ENCODE measurements around the gene GUCY1A2.

GUCY1A2 gene

DNA sequence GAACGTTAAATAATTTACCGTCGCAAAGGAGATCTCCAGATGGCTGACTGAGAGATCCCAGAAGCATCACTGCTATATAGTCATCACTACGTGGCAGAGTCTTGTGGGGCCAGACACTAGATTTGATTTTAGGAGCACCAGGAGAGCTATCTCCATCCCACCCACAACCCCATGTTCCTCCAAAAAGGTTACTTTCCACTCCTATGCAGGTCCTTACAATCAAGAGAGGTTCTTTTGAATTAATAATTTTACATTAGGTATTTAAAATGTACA is 19.4 kb downstream of the GUCY1A2 start:
- TF ChIP-seq Cebpa-rat (IDR thresholded peaks at IDR 0.05) = no peak
- Histone ChIP-seq H3K4me1 (no peaks in the 10 kb centered on the region), H3K36me3 (no peaks in the 10 kb centered on the region), H3K9me3 (no peaks in the 10 kb centered on the region), H3K27ac (no peak overlapping the region), H3K4me2 (no peak overlapping the region), H4K20me1 (no peaks in the 10 kb centered on the region), H3K9ac (no peak overlapping the region), H3K27me3 (no peaks in the 10 kb centered on the region), H3K4me3 (no peak overlapping the region)

DNA sequence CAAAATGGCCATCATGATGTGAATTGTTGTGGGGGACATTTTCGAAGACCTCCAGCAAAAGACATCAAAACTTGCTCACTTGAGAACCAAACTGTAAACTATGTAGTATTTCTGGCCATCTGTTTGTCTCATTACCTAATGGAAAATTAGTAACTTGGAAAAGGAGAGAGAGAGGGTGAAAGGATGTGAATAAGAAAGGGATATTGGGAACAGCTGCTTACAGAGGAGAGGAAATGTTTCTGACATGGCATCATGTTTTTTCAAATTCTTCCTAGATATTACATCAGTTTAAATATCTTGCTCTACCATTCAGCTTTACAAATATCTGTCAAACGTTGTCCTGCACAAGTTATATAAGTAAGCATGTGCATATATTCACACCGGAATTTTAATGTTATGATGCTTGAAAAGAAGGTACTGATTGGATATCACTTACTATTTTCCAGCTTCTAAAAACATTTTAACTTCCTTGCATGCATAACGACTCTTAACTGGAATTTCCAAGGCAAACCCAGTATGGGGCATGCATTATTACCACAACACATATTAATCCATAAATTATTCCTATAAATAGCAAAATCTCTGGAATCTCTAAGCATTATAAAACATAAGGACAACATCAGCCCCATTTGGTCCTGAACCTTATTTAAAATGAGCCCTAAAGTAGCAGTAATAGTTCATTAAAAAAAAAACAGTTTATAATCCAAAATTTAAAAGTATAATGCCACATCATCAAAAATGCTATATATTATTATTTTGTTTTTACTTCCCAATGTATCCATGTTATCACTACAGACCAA is 20.0 kb downstream of the GUCY1A2 start:
- no peaks in the 10 kb centered on the region for H3K27me3 ChIP-seq
- no peaks in the 10 kb centered on the region for H3K4me1 ChIP-seq
- no peaks in the 10 kb centered on the region for H3K36me3 ChIP-seq
- no peak overlapping the region for H3K27ac ChIP-seq
- H4K20me1 ChIP-seq = no peaks in the 10 kb centered on the region
- no peak overlapping the region for H3K4me3 ChIP-seq
- no peak overlapping the region for H3K9ac ChIP-seq
- H3K4me2 ChIP-seq = no peak overlapping the region
- TF ChIP-seq Cebpa-rat (IDR thresholded peaks at IDR 0.05) = no peak
- H3K9me3 ChIP-seq = no peaks in the 10 kb centered on the region

DNA sequence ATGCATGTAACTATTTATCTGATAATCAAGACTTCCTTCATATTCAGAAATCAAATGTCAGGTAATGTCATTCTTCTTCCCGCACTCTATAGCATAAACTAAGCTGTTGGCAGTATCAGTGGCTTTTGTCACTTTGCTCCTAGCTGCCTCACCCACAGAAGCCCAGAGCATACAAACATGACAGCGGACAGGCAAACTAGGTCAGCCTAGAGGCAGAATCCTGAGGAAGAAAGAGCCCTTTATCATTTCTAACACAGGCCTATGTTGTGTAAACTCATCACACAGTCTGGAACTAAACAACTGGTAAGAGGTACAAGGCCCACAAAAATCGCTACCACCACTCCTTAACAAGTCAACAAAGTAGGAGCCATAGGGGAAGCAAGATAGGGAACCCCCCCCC is 21.0 kb downstream of the GUCY1A2 start:
- no peak overlapping the region for H3K4me3 ChIP-seq
- no peak overlapping the region for H3K27ac ChIP-seq
- TF ChIP-seq Cebpa-rat (IDR thresholded peaks at IDR 0.05) = no peak

DNA sequence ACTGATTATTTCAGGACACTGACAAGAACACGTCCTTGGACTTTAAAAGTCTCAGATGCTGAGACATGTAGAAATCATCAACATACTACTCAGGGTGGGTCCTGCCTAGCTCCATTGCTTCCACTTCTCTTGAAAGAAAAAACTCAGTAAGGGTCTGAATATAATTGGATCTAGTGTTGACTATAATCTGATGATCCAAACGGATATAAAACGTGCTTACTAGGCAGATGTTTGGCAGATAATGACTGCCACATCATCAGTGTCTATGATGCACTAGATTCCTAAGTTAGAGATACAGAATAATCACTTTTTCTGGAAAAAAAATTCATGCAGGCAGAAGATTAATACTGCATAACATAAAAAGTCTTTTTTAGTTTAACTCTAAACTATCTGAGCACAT is 21.6 kb downstream of the GUCY1A2 start:
- H3K4me2 ChIP-seq = no peak overlapping the region

More for the DNA sequence above, 21.0 kb downstream of the GUCY1A2 start:
- H3K4me2 ChIP-seq = no peak overlapping the region
- no peaks in the 10 kb centered on the region for H3K4me1 ChIP-seq
- H3K27me3 ChIP-seq = no peaks in the 10 kb centered on the region
- H4K20me1 ChIP-seq = no peaks in the 10 kb centered on the region
- H3K9me3 ChIP-seq = no peaks in the 10 kb centered on the region
- no peak overlapping the region for H3K9ac ChIP-seq
- H3K36me3 ChIP-seq = no peaks in the 10 kb centered on the region

DNA sequence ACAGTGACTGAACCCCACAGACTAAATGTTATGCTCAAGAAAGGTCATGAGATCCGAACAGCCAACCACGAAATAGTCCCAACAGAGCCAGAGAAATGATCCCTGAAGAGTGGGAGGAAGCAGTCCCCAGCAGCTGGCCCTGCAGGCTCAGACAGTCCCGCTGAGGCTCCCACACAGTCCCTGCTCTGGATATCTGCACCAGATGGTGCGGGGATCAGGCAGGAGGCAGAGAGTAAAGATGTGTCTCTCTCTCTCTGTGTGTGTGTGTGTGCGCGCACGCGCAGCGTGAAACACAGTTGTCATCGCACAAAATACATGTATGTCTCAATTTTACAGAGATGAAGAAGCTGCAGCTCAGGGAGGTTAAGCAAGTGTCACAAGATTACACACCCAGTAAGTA is 27.9 kb downstream of the GUCY1A2 start:
- no peaks in the 10 kb centered on the region for H3K36me3 ChIP-seq
- H3K9ac ChIP-seq = no peak overlapping the region
- H3K9me3 ChIP-seq = no peaks in the 10 kb centered on the region
- H3K4me2 ChIP-seq = no peak overlapping the region
- no peak overlapping the region for H3K4me3 ChIP-seq
- H3K27ac ChIP-seq = no peak overlapping the region
- no peaks in the 10 kb centered on the region for H3K27me3 ChIP-seq
- H3K4me1 ChIP-seq = no peaks in the 10 kb centered on the region
- no peak for TF ChIP-seq Cebpa-rat (IDR thresholded peaks at IDR 0.05)
- H4K20me1 ChIP-seq = no peaks in the 10 kb centered on the region

More for the DNA sequence above, 21.6 kb downstream of the GUCY1A2 start:
- Histone ChIP-seq H4K20me1 (no peaks in the 10 kb centered on the region), H3K4me1 (no peaks in the 10 kb centered on the region), H3K9ac (no peak overlapping the region), H3K9me3 (no peaks in the 10 kb centered on the region), H3K27ac (no peak overlapping the region), H3K27me3 (no peaks in the 10 kb centered on the region), H3K4me3 (no peak overlapping the region), H3K36me3 (no peaks in the 10 kb centered on the region)
- no peak for TF ChIP-seq Cebpa-rat (IDR thresholded peaks at IDR 0.05)

DNA sequence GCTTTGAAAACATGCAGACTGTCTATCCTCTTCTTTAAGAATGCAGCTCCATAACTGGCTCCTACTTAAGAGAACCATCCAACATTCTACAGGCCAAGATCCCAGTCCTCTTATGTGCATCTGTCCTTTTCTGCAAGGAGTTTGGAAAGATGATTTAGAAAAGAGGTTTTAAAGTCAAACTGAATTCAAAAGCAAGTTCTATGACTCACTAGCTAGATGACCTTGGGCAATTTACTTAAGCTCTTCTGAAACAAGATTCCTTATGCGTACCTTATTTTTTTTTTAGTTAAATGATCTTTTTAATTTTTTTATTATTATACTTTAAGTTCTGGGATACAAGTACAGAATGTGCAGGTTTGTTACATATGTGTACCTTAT is 29.2 kb downstream of the GUCY1A2 start:
- Histone ChIP-seq H3K4me1 (no peaks in the 10 kb centered on the region), H3K9me3 (no peaks in the 10 kb centered on the region), H3K9ac (no peak overlapping the region), H4K20me1 (no peaks in the 10 kb centered on the region), H3K4me3 (no peak overlapping the region), H3K27ac (no peak overlapping the region), H3K27me3 (no peaks in the 10 kb centered on the region), H3K4me2 (no peak overlapping the region), H3K36me3 (no peaks in the 10 kb centered on the region)
- TF ChIP-seq Cebpa-rat (IDR thresholded peaks at IDR 0.05) = no peak

DNA sequence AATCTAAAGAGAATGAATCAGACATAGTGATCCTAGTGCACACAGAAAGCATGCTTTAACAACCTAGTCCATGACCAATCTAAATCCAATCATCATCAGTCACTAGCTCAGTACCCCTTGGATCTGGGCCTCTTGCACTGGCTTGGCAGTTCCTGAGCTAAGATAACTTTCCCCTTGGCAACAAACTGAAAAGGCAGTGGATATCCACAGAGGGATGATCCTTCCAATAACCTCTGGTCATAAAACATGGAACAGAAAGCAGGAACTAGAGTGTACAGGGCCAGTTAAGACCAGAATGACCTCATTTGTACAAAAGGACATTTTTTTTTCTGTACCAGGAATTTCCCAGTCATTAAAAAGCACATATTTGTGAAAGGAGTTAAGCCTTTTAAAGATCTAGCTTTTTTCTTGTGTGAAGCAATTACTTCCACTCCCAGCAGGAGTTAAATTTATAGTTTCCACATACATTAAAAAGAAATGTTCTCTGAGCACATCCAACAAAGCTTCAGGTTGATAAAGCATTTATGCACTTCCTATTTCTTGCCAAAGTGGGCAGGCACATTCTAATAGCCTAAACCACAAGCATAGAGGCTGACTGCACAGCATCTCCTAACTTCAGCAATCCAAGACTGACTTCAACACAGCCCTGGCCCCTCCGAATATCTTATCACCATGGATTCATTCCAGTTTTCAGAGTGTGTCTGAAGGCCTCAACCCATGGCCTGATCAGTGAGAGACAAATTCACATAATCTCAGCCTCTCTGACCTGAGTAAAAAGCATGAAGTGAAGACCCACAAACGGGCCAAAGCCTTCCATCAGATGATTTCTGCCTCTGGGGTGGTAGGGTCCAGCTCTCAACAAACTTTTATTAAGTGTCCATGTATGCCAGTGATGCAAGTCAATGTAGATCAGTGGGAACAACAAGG is 29.9 kb downstream of the GUCY1A2 start:
- Histone ChIP-seq H3K4me3 (no peak overlapping the region), H3K4me1 (no peaks in the 10 kb centered on the region), H3K4me2 (no peak overlapping the region), H3K27ac (no peak overlapping the region), H4K20me1 (no peaks in the 10 kb centered on the region), H3K9ac (no peak overlapping the region), H3K36me3 (no peaks in the 10 kb centered on the region), H3K9me3 (no peaks in the 10 kb centered on the region), H3K27me3 (no peaks in the 10 kb centered on the region)
- TF ChIP-seq Cebpa-rat (IDR thresholded peaks at IDR 0.05) = no peak

DNA sequence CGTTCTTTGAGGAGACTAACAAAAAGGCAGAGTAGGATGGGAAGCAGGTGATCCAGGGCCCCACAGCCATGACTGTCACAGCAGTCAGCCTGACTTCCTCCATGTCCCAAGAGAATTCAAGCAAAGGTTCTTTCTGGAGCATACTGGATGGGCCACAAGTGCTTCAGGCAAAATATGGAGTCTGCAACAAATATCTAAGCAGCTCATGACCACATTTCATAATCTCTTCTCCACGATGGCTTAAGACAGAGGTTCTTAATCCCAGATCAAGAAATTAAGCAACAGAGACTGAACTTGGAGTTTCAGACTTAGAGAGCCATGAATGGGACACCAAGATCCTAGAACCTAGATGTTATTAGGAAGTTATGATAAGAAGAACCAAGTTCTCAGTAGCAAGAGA is 31.6 kb downstream of the GUCY1A2 start:
- H4K20me1 ChIP-seq = no peaks in the 10 kb centered on the region

DNA sequence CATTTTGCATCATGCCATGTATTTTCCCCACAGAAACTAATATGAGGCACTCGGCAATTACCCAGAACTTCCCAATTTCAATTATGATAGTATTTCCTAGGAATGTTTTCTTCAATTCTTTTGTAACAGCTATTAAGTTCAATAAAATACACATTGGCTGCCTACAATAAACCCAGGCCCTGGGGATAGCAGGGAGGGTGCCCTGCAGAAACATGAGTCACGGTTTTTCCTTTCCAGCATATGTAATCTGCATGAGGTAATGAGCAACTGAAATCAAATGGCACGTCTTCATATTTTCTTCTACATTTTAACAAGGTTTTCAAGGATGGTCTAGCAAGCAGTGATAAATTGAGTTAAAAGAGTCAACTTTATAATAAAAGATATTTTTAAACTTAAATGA is 32.0 kb downstream of the GUCY1A2 start:
- Histone ChIP-seq H3K9ac (no peak overlapping the region), H4K20me1 (no peaks in the 10 kb centered on the region), H3K4me1 (no peaks in the 10 kb centered on the region), H3K4me2 (no peak overlapping the region), H3K27me3 (no peaks in the 10 kb centered on the region), H3K27ac (no peak overlapping the region), H3K4me3 (no peak overlapping the region), H3K36me3 (no peaks in the 10 kb centered on the region), H3K9me3 (no peaks in the 10 kb centered on the region)
- TF ChIP-seq Cebpa-rat (IDR thresholded peaks at IDR 0.05) = no peak

More for the DNA sequence above, 31.6 kb downstream of the GUCY1A2 start:
- no peaks in the 10 kb centered on the region for H3K27me3 ChIP-seq
- H3K9me3 ChIP-seq = no peaks in the 10 kb centered on the region
- H3K4me1 ChIP-seq = no peaks in the 10 kb centered on the region
- H3K4me3 ChIP-seq = no peak overlapping the region
- H3K27ac ChIP-seq = no peak overlapping the region
- no peaks in the 10 kb centered on the region for H3K36me3 ChIP-seq
- TF ChIP-seq Cebpa-rat (IDR thresholded peaks at IDR 0.05) = no peak
- H3K4me2 ChIP-seq = no peak overlapping the region
- H3K9ac ChIP-seq = no peak overlapping the region

DNA sequence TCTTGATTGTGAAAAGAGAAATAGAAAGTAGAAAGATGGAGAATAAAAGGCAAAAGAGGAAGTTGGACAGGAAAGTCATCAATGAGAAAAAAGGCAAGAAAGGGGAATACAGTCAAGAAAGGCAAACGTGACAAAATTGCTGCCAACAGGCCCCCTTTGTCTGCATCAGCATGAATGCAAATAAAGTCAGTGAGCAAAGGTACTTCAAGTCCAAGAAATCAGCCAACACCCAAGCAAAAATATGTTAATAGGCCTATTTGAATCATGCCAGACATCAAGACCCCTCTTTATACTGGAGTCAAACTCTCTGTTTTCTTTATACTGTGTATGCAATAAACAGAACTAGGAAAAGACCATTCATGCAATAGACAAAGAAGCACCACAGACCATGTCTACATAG is 34.3 kb downstream of the GUCY1A2 start:
- no peak overlapping the region for H3K9ac ChIP-seq
- no peaks in the 10 kb centered on the region for H3K27me3 ChIP-seq
- no peaks in the 10 kb centered on the region for H3K36me3 ChIP-seq
- no peak overlapping the region for H3K27ac ChIP-seq
- H3K4me2 ChIP-seq = no peak overlapping the region
- TF ChIP-seq Cebpa-rat (IDR thresholded peaks at IDR 0.05) = no peak
- no peaks in the 10 kb centered on the region for H4K20me1 ChIP-seq
- H3K9me3 ChIP-seq = no peaks in the 10 kb centered on the region
- H3K4me3 ChIP-seq = no peak overlapping the region
- H3K4me1 ChIP-seq = no peaks in the 10 kb centered on the region
